ACHN (cell line): ENCODE data around the gene PLVAP.

Experiments
- DNase-seq: peaks from one replicate; pipeline ENCODE4 v3.0.0-alpha.2; 2015
- in situ Hi-C: cut with HindIII; loops from 2 replicates; pipeline ENCODE4 v1.10.0; 2017; ENCODE audit warnings: low sequenced_read_pairs, low pct_ligation_motif_present, low pct_unique_long_range_greater_than_20kb

Gene PLVAP

GRCh38 chr19:17404015-17404414 lies 26.9 kb upstream of the PLVAP start:
- DNase-seq: no peak
- in situ Hi-C loops: no loop called here

- DNase-seq: no peak
- in situ Hi-C loops: no loop called here
These were observed 26.1 kb upstream of the PLVAP start for GRCh38 chr19:17402982-17403855.

GRCh38 chr19:17401628-17402027 lies 24.5 kb upstream of the PLVAP start:
- no peak for DNase-seq
- in situ Hi-C loops: no loop called here

GRCh38 chr19:17398902-17399527 lies 21.9 kb upstream of the PLVAP start:
- in situ Hi-C loops: no loop called here
- no peak for DNase-seq

GRCh38 chr19:17394891-17395415 lies 17.8 kb upstream of the PLVAP start:
- in situ Hi-C loops: no loop called here
- peak; percentile 58 for DNase-seq

GRCh38 chr19:17393914-17394313 lies 16.8 kb upstream of the PLVAP start, which contains the start of gene CCDC194:
Gene CCDC194 (minus strand): TSS chr19:17394196. CDS start chr19:17394158, 38 bp downstream.
- in situ Hi-C loops: no loop called here
- no peak for DNase-seq

- in situ Hi-C loops: no loop called here
- DNase-seq: no peak
These were observed 15.9 kb upstream of the PLVAP start for GRCh38 chr19:17393002-17393401.

- DNase-seq: no peak
- in situ Hi-C loops: no loop called here
These were observed 14.4 kb upstream of the PLVAP start for GRCh38 chr19:17391371-17392151.

- in situ Hi-C loops: no loop called here
- peak; percentile 88 for DNase-seq
These were observed 13.7 kb upstream of the PLVAP start for GRCh38 chr19:17390665-17391370.

- in situ Hi-C loops: no loop called here
- DNase-seq: no peak
These were observed 13.0 kb upstream of the PLVAP start for GRCh38 chr19:17389957-17390664.

- DNase-seq: no peak
- in situ Hi-C loops: no loop called here
These were observed 12.1 kb upstream of the PLVAP start for GRCh38 chr19:17389288-17389687.

- in situ Hi-C loops: no loop called here
- DNase-seq: peak; percentile 41
These were observed 8.9 kb upstream of the PLVAP start for GRCh38 chr19:17385878-17386611.

GRCh38 chr19:17380426-17381138 lies 3.4 kb upstream of the PLVAP start:
- no peak for DNase-seq
- in situ Hi-C loops: no loop called here

GRCh38 chr19:17379221-17379631 lies 2.1 kb upstream of the PLVAP start:
- no peak for DNase-seq
- in situ Hi-C loops: no loop called here

GRCh38 chr19:17378271-17378670 lies 1.1 kb upstream of the PLVAP start:
- no peak for DNase-seq
- in situ Hi-C loops: no loop called here

GRCh38 chr19:17370026-17370587 lies 7.0 kb downstream of the PLVAP start:
- DNase-seq: no peak
- in situ Hi-C loops: no loop called here
